ENCODE measurements around the gene LOXL4. TPM values are rescaled to one million over a fixed set of nuclear protein-coding genes. Genes with fewer than 3 reads are reported as not detected.

The LOXL4 gene
- total and polyA plus RNA-seq, 8 donors, result 0.29 to 23.7 (median 1.7) TPM

- no peak overlapping the region for H3K4me3 ChIP-seq
- intact Hi-C loops (cut with DNase I; ENCODE audit: low total_unique reads), result no loop called here
- TF ChIP-seq, protein P1, sequence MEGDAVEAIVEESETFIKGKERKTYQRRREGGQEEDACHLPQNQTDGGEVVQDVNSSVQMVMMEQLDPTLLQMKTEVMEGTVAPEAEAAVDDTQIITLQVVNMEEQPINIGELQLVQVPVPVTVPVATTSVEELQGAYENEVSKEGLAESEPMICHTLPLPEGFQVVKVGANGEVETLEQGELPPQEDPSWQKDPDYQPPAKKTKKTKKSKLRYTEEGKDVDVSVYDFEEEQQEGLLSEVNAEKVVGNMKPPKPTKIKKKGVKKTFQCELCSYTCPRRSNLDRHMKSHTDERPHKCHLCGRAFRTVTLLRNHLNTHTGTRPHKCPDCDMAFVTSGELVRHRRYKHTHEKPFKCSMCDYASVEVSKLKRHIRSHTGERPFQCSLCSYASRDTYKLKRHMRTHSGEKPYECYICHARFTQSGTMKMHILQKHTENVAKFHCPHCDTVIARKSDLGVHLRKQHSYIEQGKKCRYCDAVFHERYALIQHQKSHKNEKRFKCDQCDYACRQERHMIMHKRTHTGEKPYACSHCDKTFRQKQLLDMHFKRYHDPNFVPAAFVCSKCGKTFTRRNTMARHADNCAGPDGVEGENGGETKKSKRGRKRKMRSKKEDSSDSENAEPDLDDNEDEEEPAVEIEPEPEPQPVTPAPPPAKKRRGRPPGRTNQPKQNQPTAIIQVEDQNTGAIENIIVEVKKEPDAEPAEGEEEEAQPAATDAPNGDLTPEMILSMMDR (IDR thresholded peaks at IDR 0.05), result no peak
- TF ChIP-seq POLR2AphosphoS5 (IDR thresholded peaks at IDR 0.05), result no peak
- no peak for TF ChIP-seq EP300 (IDR thresholded peaks at IDR 0.05)
- no peak for TF ChIP-seq POLR2A (IDR thresholded peaks at IDR 0.05)
- WGBS, 5 donors, result 59 to 93% (median 85%) methylated on average over 3 of the region's 3 CpGs
- peaks cover 0 to 8% (median 0%) of the 10 kb centered on the region in 3 donors for H3K27me3 ChIP-seq
- H3K36me3 ChIP-seq, result no peaks in the 10 kb centered on the region
- no peak overlapping the region for H3K27ac ChIP-seq
- DNase-seq, result no peak
- H3K9me3 ChIP-seq, result no peaks in the 10 kb centered on the region
- peaks cover under 1 to 12% (median 8%) of the 10 kb centered on the region in 4 donors for H3K4me1 ChIP-seq
Observed at GRCh38 chr10:98274562-98274961, 6.6 kb upstream of the LOXL4 start.

DNA sequence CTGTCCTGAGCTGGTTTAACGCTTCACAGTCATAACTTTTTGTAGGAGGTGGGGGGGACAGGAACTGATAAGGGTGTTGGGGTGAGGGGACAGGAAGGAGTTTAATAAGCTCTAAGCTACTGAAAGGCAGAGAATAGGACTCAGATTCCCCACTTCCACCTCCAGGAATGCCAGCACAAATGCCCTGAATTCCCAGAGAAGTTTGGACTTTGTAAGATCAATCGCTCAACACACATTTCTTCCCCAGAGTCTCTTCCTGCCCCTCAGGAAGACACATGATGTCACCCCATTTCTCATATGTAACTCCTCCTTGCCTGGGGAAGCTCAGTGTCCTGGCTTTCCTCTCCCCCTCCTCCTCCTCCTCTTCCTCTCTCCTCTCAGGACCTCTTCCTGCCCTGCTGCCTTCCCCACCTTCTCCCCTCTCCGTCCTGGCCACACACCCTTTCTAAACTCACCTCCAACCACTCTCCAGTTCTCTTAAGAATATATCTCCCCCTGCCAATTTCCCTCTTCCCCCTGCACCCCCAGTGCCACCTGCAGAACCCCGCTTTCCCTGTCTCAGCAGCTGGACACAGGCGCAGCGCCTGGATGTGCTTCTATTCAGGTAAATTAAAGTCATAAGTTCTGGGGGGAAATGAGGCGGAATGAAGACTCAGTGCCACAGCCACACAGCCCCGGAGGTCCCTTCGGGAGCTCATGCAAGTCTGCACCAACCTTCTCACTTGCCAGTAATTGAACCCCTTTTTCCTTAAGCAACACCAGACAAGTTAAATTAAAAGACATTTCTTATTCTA lies 5.3 kb upstream of the LOXL4 start:
- no peak overlapping the region for H3K27ac ChIP-seq
- no peaks in the 10 kb centered on the region for H3K36me3 ChIP-seq
- H3K27me3 ChIP-seq, result peaks cover 0 to 21% (median 4%) of the 10 kb centered on the region in 3 donors
- H3K4me3 ChIP-seq, result no peak overlapping the region
- no peaks in the 10 kb centered on the region for H3K9me3 ChIP-seq
- TF ChIP-seq, protein P1 (IDR thresholded peaks at IDR 0.05), result no peak
- TF ChIP-seq EP300 (IDR thresholded peaks at IDR 0.05) (no peak), POLR2A (IDR thresholded peaks at IDR 0.05) (no peak), POLR2AphosphoS5 (IDR thresholded peaks at IDR 0.05) (no peak)
- peaks cover 13 to 25% (median 21%) of the 10 kb centered on the region in 4 donors for H3K4me1 ChIP-seq
- no peak for DNase-seq
- WGBS, 5 donors, result 74 to 85% (median 77%) methylated on average over 9 of the region's 9 CpGs
- intact Hi-C loops (cut with DNase I; ENCODE audit: low total_unique reads), result no loop called here

GRCh38 chr10:98272656-98273055 lies 4.7 kb upstream of the LOXL4 start:
- no peak overlapping the region for H3K4me3 ChIP-seq
- H3K4me1 ChIP-seq, result peaks cover 16 to 28% (median 24%) of the 10 kb centered on the region in 4 donors
- intact Hi-C loops (cut with DNase I; ENCODE audit: low total_unique reads), result no loop called here
- DNase-seq, result no peak
- WGBS, 5 donors, result 59 to 72% (median 67%) methylated on average over 10 of the region's 10 CpGs
- H3K27me3 ChIP-seq, result peaks cover 0 to 25% (median 7%) of the 10 kb centered on the region in 3 donors
- no peak overlapping the region for H3K27ac ChIP-seq
- no peaks in the 10 kb centered on the region for H3K36me3 ChIP-seq
- TF ChIP-seq POLR2A (IDR thresholded peaks at IDR 0.05) (no peak), POLR2AphosphoS5 (IDR thresholded peaks at IDR 0.05) (no peak), EP300 (IDR thresholded peaks at IDR 0.05) (no peak)
- H3K9me3 ChIP-seq, result no peaks in the 10 kb centered on the region

DNA sequence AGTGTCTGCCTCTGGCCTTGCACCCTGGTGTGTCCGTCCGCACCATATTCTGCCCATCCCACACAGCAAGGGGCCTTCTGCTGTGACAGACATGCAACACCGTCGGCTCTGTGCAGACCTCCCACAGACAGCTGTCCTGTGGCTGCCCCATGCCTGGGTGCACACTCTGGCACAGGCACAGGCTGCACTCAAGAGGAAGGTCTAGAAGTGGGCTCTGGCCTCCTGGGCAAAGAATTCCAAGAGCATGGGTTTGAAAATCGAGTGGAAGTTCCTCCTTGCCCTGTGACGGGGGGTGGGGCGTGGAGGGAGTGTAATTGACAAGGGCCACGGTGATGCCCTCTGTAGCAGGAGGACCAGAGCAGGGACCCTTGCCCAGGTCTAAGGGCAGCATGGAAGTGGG lies 4.3 kb upstream of the LOXL4 start:
- no peaks in the 10 kb centered on the region for H3K36me3 ChIP-seq
- TF ChIP-seq POLR2AphosphoS5 (IDR thresholded peaks at IDR 0.05) (no peak), POLR2A (IDR thresholded peaks at IDR 0.05) (no peak), EP300 (IDR thresholded peaks at IDR 0.05) (no peak)
- TF ChIP-seq, protein P1 (IDR thresholded peaks at IDR 0.05), result no peak
- H3K4me3 ChIP-seq, result no peak overlapping the region
- DNase-seq, result no peak
- WGBS, 5 donors, result 59 to 83% (median 76%) methylated on average over 7 to 8 of the region's 8 CpGs
- intact Hi-C loops (cut with DNase I; ENCODE audit: low total_unique reads), result no loop called here
- H3K4me1 ChIP-seq, result peaks cover 20 to 32% (median 28%) of the 10 kb centered on the region in 4 donors
- H3K27me3 ChIP-seq, result peaks cover 0 to 29% (median 11%) of the 10 kb centered on the region in 3 donors
- H3K27ac ChIP-seq, result no peak overlapping the region
- H3K9me3 ChIP-seq, result no peaks in the 10 kb centered on the region

DNA sequence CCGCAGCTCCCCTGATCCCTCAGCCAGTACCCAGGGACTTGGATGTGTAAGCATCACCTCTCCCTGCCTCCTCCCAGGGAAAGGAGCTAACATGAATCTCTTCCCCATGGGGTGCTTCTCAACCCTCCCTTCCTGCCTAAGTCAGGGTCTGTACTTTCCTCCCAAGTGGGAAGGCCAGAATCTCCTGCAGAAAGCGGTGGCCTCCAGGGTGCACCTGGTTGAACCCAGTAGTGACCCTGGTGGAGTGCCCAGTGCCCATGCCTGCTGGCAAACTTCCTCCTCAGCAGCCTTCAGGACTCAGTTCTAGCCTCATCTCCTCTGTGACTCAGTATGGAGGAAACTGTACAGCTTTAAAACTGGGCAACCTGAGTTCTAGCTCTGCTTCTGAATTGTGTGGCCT lies 2.8 kb upstream of the LOXL4 start:
- WGBS, 5 donors, result 67 to 83% (median 75%) methylated on average over 1 to 2 of the region's 2 CpGs
- peak overlapping the region in 1 of 5 donors; percentile 86 for H3K27ac ChIP-seq

More for the DNA sequence above, 2.8 kb upstream of the LOXL4 start:
- no peaks in the 10 kb centered on the region for H3K9me3 ChIP-seq
- H3K4me3 ChIP-seq, result no peak overlapping the region
- intact Hi-C loops (cut with DNase I; ENCODE audit: low total_unique reads), result no loop called here
- H3K27me3 ChIP-seq, result peaks cover 0 to 40% (median 12%) of the 10 kb centered on the region in 3 donors
- TF ChIP-seq, protein P1 (IDR thresholded peaks at IDR 0.05), result no peak
- TF ChIP-seq POLR2A (IDR thresholded peaks at IDR 0.05) (no peak), POLR2AphosphoS5 (IDR thresholded peaks at IDR 0.05) (no peak), EP300 (IDR thresholded peaks at IDR 0.05) (no peak)
- no peak for DNase-seq
- no peaks in the 10 kb centered on the region for H3K36me3 ChIP-seq
- peaks cover 23 to 46% (median 36%) of the 10 kb centered on the region in 4 donors for H3K4me1 ChIP-seq

All from stomach (tissue), 9 donors.